A204.1 (cell line): Measurements from ENCODE around the gene WFIKKN1.

Experiments used
- FAIRE-seq: peaks from 2 replicates; lab custom pipeline; 2012; peaks lifted over from hg19 to GRCh38; lab: Jason Lieb, UNC

WFIKKN1 gene

DNA sequence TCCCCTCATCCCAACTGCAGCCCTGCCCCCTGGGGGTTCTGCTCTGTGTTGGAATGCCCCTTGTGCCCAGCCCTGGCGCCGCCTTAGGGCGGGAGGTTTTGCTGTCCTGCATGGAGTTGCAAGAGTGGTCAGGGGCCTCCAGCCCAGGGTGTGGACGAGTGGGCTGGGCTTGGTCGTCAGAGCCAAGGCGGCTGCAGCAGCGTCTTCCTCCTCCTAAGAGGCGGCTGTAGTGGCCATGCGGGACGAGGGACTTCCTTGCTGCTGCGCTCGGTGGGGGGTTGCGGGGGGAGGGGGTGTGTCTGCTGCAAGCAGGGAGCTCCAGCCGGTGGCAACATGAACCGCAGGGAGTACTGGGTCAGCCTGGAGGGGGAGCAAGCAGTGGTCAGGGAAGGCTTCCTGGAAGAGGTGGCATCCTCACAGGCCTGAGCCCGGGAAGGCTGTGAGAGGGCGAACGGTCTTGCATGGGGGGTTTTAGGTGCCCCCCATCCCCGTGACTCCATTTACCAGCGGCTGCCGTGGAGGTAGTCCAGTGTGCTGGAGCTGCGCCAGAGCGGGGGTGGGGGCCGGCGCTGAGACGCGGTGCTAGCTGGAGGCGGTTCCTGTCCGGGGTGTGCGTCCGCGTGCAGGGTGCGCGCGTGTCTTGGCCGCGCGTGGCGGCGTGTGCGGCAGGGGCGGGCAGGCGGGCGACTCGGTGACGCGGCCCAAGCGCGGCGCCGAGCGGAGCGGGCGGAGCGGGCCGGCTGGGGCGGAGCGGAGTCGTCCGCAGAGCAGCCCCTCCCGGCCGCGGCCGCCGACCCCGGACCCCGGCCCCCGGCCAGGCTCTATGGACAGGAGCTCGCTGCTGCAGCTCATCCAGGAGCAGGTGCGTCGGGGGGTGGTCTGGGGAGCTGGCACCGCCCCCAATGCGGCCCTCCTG is 44.4 kb downstream of the WFIKKN1 start, which contains the start of gene RHBDL1:
TSS of gene RHBDL1 (plus strand) at position 704 of the 916 bp plus-strand sequence. CDS start at position 824, 120 bp downstream.
- no peak for FAIRE-seq

DNA sequence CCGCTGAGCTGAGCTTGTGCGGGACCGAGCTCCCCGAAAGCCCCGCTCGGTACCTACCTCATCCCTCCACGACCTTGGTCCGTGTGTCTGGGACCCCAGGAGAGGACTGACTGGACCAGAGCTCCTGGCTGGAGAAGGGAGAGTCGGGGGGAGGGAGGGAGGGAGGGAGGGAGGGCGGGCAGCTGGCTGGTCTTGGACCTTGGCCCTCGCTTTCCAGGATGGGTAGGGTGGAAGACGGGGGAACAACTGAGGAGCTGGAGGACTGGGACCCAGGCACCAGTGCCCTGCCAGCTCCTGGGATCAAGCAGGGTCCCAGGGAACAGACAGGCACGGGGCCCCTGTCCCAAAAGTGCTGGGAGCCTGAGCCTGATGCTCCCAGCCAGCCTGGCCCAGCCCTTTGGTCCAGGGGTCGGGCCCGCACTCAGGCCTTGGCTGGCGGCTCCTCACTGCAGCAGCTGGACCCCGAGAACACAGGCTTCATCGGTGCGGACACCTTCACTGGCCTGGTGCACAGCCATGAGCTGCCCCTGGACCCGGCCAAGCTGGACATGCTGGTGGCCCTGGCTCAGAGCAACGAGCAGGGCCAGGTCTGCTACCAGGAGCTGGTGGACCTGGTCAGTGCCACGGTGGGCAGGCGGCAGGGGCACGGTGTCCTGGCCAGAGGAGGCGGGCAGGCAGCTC is 45.2 kb downstream of the WFIKKN1 start:
- FAIRE-seq, result no peak

DNA sequence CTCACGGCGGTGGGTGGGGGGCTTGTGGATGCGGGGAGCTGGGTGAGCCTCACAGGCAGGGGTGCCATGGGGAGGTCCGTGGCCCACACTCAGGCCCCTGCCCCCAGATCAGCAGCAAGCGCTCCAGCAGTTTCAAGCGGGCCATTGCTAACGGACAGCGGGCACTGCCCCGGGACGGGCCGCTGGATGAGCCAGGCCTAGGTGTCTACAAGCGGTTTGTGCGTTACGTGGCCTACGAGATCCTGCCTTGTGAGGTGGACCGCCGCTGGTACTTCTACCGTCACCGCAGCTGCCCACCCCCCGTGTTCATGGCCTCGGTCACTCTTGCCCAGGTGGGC is 45.7 kb downstream of the WFIKKN1 start:
- no peak for FAIRE-seq

DNA sequence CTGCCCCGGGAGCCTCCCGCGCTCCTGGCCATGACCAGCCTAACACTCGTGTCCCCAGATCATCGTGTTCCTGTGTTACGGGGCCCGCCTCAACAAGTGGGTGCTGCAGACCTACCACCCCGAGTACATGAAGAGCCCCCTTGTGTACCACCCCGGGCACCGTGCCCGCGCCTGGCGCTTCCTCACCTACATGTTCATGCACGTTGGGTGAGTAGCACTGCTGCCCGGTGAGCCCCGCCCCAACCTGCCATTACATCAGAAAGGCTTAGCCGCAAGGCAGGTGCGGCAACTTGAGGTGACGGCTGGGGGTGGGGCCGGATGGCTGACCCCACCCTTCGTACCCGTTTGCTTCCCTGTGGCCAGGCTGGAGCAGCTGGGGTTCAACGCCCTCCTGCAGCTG is 46.1 kb downstream of the WFIKKN1 start:
- FAIRE-seq, result no peak

DNA sequence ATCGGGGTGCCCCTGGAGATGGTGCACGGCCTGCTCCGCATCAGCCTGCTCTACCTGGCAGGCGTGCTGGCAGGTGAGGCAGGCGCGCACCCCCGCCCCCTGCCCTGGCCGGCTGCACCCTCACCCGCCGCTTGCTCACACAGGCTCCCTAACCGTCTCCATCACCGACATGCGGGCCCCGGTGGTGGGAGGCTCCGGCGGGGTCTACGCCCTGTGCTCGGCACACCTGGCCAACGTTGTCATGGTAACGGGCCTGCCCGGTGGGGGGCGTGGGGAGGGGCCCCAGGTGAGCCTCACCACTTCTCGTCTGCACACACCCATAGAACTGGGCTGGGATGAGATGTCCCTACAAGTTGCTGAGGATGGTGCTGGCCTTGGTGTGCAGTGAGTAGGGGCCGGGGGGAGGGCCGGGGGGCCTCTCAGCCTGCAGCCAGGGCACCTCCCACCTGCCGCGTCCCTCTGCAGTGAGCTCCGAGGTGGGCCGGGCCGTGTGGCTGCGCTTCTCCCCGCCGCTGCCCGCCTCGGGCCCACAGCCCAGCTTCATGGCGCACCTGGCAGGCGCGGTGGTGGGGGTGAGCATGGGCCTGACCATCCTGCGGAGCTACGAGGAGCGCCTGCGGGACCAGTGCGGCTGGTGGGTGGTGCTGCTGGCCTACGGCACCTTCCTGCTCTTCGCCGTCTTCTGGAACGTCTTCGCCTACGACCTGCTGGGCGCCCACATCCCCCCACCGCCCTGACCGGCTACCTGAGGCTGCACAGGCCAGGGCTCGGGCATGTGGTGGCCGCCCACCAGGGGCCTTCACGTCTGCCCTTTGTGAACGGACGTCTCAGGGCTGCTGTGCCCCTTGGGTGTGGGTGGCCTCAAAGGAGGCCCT is 46.8 kb downstream of the WFIKKN1 start:
- no peak for FAIRE-seq

DNA sequence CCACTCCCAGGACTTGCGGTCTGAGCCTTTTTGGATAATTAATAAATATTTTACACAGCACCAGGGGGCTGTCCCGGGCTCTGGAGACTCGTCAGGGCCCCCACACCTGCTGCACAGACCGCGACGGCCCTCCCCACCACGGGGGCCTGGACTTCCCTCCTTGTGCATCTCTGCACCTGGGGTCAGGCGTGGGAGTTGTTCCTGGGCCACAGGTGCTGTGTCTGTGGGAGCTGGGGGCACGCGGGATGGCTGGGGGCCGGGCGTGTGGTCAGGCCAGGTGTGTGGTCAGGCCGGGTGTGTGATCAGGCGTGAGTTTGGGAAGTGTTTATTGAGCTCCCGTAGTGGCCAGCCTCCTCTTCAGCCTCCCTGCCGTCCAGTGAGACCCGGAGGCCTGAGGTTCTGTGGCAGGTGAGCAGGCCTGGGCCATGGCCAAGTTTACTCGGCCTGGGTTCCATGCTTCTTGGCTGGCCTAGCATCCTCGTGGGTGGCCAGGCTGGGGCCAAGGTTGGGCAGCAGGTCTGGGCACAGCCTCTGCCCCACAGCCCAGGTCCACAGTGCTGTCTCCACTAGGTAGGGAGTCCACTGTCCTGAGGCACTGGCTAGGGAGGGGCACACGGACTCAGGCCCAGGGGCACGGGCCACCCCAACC is 47.5 kb downstream of the WFIKKN1 start:
- no peak for FAIRE-seq

DNA sequence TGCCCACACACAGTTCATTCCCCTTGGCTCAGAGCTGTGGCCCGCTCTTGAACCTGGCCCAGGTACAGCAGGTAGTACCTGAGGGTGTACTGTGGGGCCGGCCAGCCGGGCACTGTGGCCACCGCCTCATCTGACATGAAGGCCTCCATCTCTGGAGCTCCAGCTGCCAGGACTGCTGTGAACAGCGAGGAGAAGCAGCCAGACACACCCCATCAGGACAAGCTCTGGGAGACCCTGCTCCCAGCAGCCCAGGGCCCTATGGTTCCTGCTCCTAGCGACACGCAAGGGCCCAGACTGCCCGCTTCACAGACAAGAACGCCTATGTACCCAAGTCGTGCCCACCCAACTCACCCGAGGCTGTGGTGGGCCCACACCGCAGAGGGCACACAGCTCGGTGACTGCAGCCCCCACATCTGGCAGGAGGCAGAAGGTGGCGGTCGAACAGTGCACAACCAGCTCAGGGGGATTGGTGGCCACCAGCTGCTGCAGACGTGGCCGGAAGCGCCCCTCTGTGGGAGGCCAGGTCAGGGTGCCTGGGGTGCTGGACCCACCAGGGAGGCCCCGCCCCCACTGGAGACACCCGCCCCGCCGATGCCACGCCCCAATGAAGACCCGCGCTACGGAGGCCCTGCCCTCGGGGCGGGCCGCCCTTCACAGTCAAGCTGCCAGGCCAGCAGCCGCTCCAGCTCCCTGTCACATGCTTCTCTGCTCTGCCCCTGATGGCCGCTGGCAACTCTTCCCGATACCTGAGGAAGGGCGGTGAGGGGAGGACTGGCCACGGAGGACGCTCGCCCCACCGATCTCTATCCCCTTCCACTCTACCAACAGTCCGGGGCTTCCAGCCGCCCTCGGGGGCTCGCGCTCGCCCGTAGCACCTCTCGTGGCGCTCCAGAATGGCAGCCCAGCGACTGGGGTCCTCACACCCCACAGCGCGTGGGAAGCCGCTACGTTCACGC is 48.4 kb downstream of the WFIKKN1 start:
- no peak for FAIRE-seq

DNA sequence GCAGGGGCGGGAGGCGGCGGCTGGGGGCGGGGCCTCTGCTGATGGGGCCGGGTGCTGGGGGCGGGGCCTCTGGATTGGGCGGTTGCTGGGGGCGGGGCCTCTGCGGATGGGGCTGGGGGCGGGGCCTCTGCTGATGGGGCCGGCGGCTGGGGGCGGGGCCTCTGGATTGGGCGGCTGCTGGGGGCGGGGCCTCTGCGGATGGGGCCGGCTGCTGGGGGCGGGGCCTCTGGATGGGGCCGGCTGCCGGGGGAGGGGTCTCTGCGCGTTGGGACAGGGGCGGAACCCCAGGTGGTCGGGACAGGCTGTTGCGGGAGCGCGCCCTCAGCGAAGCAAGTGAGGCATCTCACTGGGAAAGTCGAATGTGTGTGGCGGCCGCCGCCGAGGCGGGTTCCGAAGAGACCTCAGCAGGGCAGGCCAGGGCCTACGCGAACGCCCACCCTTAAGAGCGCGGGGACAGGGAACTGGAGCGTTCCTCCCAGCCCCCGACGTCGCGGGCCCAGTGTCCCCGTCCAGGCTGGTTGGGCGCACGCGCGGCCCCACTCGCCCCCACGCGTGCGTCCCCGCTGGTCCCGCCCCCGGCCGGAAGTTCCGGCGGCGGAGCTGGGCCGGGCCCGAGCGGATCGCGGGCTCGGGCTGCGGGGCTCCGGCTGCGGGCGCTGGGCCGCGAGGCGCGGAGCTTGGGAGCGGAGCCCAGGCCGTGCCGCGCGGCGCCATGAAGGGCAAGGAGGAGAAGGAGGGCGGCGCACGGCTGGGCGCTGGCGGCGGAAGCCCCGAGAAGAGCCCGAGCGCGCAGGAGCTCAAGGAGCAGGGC is 49.2 kb downstream of the WFIKKN1 start, which contains the start of gene STUB1:
TSS of gene STUB1 (plus strand) at position 597 of the 811 bp plus-strand sequence. CDS start at position 713, 116 bp downstream.
- FAIRE-seq, result no peak

DNA sequence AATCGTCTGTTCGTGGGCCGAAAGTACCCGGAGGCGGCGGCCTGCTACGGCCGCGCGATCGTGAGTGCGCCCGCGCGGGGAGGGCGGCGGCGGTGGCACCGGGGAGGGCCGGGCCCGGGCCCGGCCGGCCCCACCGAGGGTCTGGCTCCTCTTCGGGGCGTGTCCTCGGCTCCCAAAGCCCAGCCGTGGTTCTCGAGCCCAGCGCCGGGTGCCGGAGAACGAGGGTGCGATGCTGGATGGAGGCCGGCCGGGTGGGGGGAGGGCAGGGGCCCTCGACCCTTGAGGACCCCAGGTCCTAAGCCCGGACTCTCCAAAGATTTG is 49.8 kb downstream of the WFIKKN1 start:
- no peak for FAIRE-seq

DNA sequence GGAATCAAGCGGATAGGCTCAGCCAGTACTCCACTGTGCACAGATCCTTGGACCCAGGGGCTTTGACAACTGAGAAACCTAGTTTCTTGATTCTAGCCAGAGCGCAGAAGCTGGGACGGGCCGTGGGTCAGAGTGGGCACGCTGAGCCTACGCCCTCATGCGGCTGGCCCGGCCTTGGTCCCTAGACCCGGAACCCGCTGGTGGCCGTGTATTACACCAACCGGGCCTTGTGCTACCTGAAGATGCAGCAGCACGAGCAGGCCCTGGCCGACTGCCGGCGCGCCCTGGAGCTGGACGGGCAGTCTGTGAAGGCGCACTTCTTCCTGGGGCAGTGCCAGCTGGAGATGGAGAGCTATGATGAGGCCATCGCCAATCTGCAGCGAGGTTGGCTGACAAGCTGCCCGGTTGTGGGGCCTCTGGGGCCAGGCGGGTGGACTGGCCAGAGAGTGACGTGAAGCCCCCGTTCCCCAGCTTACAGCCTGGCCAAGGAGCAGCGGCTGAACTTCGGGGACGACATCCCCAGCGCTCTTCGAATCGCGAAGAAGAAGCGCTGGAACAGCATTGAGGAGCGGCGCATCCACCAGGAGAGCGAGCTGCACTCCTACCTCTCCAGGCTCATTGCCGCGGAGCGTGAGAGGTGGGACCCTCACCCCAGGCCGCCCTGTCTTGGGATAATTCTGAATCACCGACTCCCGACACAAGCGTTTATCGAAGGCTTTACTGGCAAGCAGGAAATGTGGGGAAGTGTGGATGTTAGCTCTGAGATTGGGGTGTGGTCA is 50.4 kb downstream of the WFIKKN1 start:
- FAIRE-seq, result no peak

DNA sequence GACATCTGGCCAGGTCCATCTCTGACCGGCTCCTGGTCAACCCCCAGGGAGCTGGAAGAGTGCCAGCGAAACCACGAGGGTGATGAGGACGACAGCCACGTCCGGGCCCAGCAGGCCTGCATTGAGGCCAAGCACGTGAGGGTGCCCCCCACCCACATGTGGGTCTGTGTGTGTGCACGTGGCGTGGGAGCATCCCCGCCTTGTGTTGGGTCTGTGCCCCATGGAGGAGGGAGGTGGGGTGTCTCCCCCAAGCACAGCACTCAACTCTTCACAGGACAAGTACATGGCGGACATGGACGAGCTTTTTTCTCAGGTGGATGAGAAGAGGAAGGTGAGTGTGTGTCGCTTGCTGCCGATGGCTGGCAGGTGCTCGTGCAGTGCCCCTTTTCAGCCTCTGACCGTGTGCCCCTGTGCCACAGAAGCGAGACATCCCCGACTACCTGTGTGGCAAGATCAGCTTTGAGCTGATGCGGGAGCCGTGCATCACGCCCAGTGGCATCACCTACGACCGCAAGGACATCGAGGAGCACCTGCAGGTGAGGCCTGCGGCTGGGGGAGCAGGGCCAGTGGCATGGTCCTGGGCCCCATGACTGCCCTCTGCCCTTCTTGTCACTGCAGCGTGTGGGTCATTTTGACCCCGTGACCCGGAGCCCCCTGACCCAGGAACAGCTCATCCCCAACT is 51.1 kb downstream of the WFIKKN1 start:
- no peak for FAIRE-seq

DNA sequence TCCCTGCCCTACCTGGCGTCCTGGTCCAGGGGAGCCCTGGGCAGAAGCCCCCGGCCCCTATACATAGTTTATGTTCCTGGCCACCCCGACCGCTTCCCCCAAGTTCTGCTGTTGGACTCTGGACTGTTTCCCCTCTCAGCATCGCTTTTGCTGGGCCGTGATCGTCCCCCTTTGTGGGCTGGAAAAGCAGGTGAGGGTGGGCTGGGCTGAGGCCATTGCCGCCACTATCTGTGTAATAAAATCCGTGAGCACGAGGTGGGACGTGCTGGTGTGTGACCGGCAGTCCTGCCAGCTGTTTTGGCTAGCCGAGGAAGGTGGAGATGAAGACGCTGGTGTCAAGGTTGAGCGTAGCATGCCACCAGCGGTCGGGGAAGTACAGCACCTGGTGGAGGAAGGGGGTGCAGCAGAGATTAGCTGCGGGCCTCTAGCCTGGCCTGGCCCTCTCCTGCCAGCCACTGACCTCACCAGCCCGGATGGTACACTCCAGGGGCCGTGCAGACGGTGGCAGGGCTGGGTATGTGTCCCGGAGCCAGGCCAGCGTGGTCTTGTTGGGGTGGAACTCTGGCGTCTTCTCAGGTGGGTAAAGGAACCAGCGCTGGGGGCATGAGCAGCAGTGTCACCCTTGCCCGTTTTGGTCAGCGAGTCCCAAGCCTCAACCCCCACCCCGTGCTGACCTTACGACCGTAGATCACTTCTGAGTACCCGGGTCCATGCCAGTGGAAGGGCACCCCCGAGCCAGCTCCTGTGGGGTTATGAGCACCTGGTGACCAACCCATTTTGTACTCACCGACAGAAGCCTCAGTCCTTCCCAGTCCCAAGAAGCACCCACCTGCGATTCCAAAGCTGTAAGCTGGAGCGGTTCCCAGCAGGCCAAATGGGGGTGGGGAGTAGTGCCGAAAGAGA is 52.0 kb downstream of the WFIKKN1 start:
- no peak for FAIRE-seq

DNA sequence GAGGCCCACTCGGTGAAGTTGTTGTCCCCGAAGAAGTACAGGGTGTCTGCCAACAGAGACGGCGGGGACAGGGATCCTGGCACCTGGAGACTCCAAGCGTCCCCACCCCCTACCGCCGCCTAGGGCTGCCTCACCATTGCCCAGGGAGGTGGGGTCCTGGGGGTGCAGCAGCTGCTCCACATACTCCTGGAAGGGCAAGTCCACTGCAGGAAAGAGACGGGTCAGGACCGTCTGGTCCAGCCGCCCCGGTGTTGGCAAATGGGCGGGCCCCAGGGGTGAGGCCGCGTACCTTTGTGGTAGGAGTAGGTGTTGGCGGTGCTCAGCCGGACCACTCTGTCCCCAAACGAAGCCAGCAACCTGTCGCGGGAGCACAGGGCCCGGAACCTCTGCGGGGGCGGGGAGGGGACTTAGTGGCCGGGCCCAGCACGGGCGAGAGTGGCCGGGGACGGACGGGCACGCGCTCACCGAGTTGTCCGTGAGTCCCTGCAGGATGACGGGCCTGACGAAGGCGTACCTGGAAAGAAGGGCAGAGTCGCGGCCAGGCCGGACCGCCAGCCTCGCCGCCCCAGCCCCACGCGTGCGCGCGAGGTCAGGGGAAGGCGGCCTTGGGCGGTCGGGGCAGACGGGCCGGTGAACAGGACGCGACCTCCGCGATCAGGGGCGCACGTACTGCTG is 52.7 kb downstream of the WFIKKN1 start:
- FAIRE-seq, result no peak
